Tibial nerve (tissue), 3 donors: ENCODE data around the gene RPRD1B.

Source experiments
- POLR2A ChIP-seq, 2 donors: fragments of 450-650 bp; IDR thresholded peaks; one replicate each; pipeline ENCODE4 v1.6.1; 2017; ENCODE audit warnings: antibody characterized with exemption in 2 of 2, mild to moderate bottlenecking in 2 of 2, moderate library complexity in 2 of 2
- TF ChIP-seq, protein P1 (sequence below), 5 experiments: fragments of 200-600 bp in 3 of 5; fragments of 450-650 bp in 2 of 5; sonication (generic) in 3 of 5; IDR thresholded peaks; one replicate each; pipeline ENCODE4 v1.5.1; 2016 to 2019; ENCODE audit warnings: antibody characterized with exemption in 5 of 5, mild to moderate bottlenecking in 3 of 5, moderate library complexity in 2 of 5

DNA sequence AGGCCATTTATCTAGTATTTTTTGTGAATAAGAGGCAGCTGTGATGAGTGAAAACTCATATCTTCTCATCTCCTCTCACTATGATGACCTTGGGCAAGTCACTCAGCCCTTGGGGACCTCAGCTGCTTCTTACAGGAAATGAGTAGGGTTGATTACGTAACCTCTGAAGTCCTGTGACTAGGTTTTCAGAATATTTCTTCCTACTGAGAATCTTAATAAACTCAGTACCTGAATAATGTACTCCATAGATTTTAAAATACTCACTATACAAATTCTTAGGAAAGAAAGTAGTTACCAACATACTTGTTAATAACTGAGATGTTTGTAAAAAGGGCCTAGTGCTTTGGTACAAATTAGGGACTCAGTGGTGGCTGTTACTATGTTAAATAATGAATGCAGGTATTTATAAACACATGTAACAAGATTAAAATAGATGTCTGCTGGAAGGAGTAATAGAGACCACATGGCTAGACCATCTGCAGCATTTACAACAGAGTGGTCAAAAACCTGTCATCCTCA is 60.9 kb downstream of the RPRD1B start:
- TF ChIP-seq, protein P1, sequence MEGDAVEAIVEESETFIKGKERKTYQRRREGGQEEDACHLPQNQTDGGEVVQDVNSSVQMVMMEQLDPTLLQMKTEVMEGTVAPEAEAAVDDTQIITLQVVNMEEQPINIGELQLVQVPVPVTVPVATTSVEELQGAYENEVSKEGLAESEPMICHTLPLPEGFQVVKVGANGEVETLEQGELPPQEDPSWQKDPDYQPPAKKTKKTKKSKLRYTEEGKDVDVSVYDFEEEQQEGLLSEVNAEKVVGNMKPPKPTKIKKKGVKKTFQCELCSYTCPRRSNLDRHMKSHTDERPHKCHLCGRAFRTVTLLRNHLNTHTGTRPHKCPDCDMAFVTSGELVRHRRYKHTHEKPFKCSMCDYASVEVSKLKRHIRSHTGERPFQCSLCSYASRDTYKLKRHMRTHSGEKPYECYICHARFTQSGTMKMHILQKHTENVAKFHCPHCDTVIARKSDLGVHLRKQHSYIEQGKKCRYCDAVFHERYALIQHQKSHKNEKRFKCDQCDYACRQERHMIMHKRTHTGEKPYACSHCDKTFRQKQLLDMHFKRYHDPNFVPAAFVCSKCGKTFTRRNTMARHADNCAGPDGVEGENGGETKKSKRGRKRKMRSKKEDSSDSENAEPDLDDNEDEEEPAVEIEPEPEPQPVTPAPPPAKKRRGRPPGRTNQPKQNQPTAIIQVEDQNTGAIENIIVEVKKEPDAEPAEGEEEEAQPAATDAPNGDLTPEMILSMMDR (IDR thresholded peaks at IDR 0.05) = no peak
- TF ChIP-seq POLR2A (IDR thresholded peaks at IDR 0.05) = no peak
